ENCODE data around the gene CCDC174.

DNA sequence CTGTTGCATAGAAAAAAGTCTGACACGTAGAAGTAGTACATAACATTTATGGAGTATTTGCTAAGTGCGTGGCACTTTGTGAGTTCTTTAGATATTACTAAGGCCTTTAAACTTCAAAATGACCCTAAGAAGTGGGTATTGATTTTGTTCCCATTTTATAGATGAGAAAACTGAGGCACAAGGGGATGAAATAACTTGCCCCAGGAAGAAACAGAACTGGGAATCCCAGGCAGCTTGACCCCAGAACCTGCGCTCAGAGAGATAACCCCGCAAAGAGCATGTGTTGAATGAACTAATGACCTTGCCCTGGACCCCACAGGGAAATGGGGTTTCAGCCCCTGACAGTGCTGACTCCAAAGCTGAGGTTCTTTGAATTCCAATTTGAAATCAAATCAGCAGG, 30.5 kb upstream of the CCDC174 start:
- TF ChIP-seq POLR2A (IDR thresholded peaks at IDR 0.05) (no peak), CTCF (IDR thresholded peaks at IDR 0.05) (no peak)
